Keratinocyte (primary cell): ENCODE measurements around the gene RAVER1.

Experiments
- CTCF ChIP-seq, 3 experiments: IDR thresholded peaks in 1 of 3; conservative IDR thresholded peaks in 1 of 3; optimal IDR thresholded peaks in 1 of 3; 2 replicates in 2 of 3; 3 replicates in 1 of 3; pipeline versions ENCODE3 to v1.5.1; 2011; ENCODE audit warnings: low read length in 3 of 3, mild to moderate bottlenecking in 3 of 3, moderate library complexity in 2 of 3, control low read depth in 1 of 3, inconsistent platforms in 1 of 3; ENCODE audit not compliant: insufficient read depth in 2 of 3; ENCODE audit errors: extremely low read depth in 1 of 3
- EZH2 ChIP-seq: IDR thresholded peaks from one replicate; pipeline ENCODE4 v1.6.1; 2012; ENCODE audit warnings: inconsistent platforms, mild to moderate bottlenecking, low read length, moderate library complexity

GRCh38 chr19:10321874-10322835 lies 11.2 kb downstream of the RAVER1 start:
- TF ChIP-seq CTCF (optimal IDR thresholded peaks at IDR 0.05 in 1 of 3, IDR thresholded peaks at IDR 0.05 in 1 of 3, conservative IDR thresholded peaks at IDR 0.05 in 1 of 3; ENCODE audit: extremely low read depth in 1 of 3, insufficient read depth in 2 of 3, low read length in 3 of 3) (no peak), EZH2 (no peak)
